LNCaP clone FGC (cell line): ENCODE results near the gene ZNF33B.
"Not testable (repeated sequence)": the region's sequence is repeated elsewhere in the genome, so short reads cannot be mapped to it uniquely, and the experiment has no call there.

Experiments used
- DNase-seq: peaks from one replicate; pipeline ENCODE4 v3.0.0-alpha.2; 2011; ENCODE audit warnings: low read depth
- H3K4me3 ChIP-seq: 2 replicates; pipeline ENCODE4 v1.5.1; 2011; ENCODE audit warnings: mild to moderate bottlenecking, low read depth, low read length, control low read depth
- CTCF ChIP-seq: IDR thresholded peaks from 2 replicates; pipeline ENCODE4 v1.5.1; 2012; ENCODE audit warnings: mild to moderate bottlenecking; ENCODE audit not compliant: control insufficient read depth, insufficient read depth; ENCODE audit errors: extremely low read depth

The ZNF33B gene

GRCh38 chr10:42583828-42584227 is 54.5 kb downstream of the ZNF33B start:
- no peak overlapping the region for H3K4me3 ChIP-seq
- no peak for TF ChIP-seq CTCF
- no peak for DNase-seq

GRCh38 chr10:42578019-42578418 is 60.4 kb downstream of the ZNF33B start:
- no peak for DNase-seq
- no peak for TF ChIP-seq CTCF
- no peak overlapping the region for H3K4me3 ChIP-seq

GRCh38 chr10:42576338-42576737 is 62.0 kb downstream of the ZNF33B start:
- H3K4me3 ChIP-seq: no peak overlapping the region
- no peak for DNase-seq
- no peak for TF ChIP-seq CTCF

GRCh38 chr10:42574336-42574735 is 64.0 kb downstream of the ZNF33B start:
- H3K4me3 ChIP-seq: no peak overlapping the region
- no peak for TF ChIP-seq CTCF
- no peak for DNase-seq

GRCh38 chr10:42556931-42557330 is 81.4 kb downstream of the ZNF33B start:
- TF ChIP-seq CTCF: no peak
- no peak overlapping the region for H3K4me3 ChIP-seq
- DNase-seq: no peak

GRCh38 chr10:42553576-42553975 is 84.8 kb downstream of the ZNF33B start:
- not testable (repeated sequence) for DNase-seq
- peak overlapping the region; percentile 73 for H3K4me3 ChIP-seq

- no peak for DNase-seq
Observed at GRCh38 chr10:42553064-42553407, 85.3 kb downstream of the ZNF33B start.

More at GRCh38 chr10:42553064-42553407, 85.3 kb downstream of the ZNF33B start:
- no peak for TF ChIP-seq CTCF
- peak overlapping the region; percentile 73 for H3K4me3 ChIP-seq
